ENCODE data around the gene PEA15.

DNA sequence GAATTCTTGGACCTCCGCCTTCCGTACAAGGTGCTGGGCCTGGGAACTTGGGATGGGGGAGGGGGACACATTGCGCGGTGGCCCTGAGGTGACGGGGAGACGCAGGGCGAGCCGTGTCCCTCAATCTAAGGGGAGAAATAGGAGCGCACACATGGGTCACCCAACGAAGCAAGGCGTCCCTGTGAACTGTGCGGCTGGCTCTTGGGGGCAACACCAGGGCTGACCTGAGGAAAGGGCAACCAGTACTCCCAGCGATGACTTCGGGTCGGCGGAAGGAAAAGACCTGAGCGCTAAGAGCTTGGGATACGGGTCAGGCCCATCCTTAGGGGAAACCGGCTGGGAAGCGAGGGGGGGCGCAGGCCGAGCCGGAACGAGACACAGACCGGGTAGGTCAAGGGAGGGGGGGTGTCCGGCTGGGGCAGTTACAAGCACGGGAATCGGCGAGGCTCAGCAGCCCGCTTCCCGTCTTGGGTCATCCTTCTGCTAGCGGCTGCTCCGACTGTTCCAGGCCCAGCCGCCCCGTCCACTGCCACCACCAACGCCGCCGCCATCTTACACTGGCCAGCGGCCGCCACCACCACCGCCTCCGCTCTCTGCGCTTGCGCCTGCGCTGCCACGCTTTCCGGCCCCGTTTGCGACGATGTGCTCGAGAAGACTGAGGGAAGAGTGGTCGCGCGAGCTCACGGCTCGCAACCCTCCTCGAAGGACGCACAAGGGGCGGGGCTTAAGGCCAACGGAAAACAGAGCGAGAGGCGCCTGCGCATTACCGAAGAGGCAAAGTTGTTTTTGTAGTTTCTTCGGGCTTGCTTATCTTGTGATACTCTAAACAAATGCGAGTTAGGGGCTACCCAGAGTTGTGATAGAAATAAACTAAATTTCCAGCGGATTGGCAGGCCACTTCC lies 57.0 kb downstream of the PEA15 start, which contains the start of gene DCAF8:
- TF ChIP-seq POLR2A (IDR thresholded peaks at IDR 0.05; ENCODE audit: low read length) (peak; percentile 99), GATA1 (IDR thresholded peaks at IDR 0.05; ENCODE audit: low read depth, low read length) (no peak)
